Small intestine (tissue), 16 donors: ENCODE results near the gene CSRP2. TPM values are rescaled to one million over a fixed set of nuclear protein-coding genes. Genes with fewer than 3 reads are reported as not detected.

Source experiments
- DNase-seq, 2 donors: peaks; one replicate each; pipeline versions ENCODE4 v3.0.0 to v3.0.0-alpha.2; 2013
- FAIRE-seq: peaks from 2 replicates; lab custom pipeline; 2012; peaks lifted over from hg19 to GRCh38; lab: Jason Lieb, UNC
- H3K27ac ChIP-seq, 3 donors: one replicate each; pipeline ENCODE4 v1.5.1; 2013; ENCODE audit warnings: low read length in 2 of 3, mild to moderate bottlenecking in 2 of 3, control low read depth in 1 of 3, inconsistent platforms in 1 of 3, low read depth in 1 of 3, moderate library complexity in 1 of 3
- H3K27me3 ChIP-seq, 3 donors: one replicate each; pipeline ENCODE4 v1.6.1; 2013; ENCODE audit warnings: low read length in 3 of 3, inconsistent platforms in 1 of 3; ENCODE audit not compliant: control insufficient read depth in 3 of 3, insufficient read depth in 3 of 3
- H3K36me3 ChIP-seq, 3 donors: one replicate each; pipeline ENCODE4 v1.6.1; 2013; ENCODE audit warnings: low read length in 3 of 3, inconsistent platforms in 1 of 3, low read depth in 1 of 3, mild to moderate bottlenecking in 1 of 3, moderate library complexity in 1 of 3; ENCODE audit not compliant: control insufficient read depth in 3 of 3, insufficient read depth in 2 of 3
- H3K4me1 ChIP-seq, 3 donors: one replicate each; pipeline ENCODE4 v1.6.1; 2013; ENCODE audit warnings: low read length in 2 of 3, inconsistent platforms in 1 of 3, low read depth in 1 of 3, mild to moderate bottlenecking in 1 of 3, moderate library complexity in 1 of 3; ENCODE audit not compliant: control insufficient read depth in 3 of 3, insufficient read depth in 2 of 3
- H3K4me3 ChIP-seq, 3 donors: one replicate each; pipeline ENCODE4 v1.5.1; 2013; ENCODE audit warnings: low read length in 3 of 3, control low read depth in 1 of 3, inconsistent platforms in 1 of 3, low read depth in 1 of 3, mild to moderate bottlenecking in 1 of 3, moderate library complexity in 1 of 3
- H3K9me3 ChIP-seq, 2 donors: one replicate each; pipeline ENCODE4 v1.6.1; 2013; ENCODE audit warnings: low read depth in 1 of 2, low read length in 1 of 2; ENCODE audit not compliant: control insufficient read depth in 2 of 2, insufficient read depth in 1 of 2
- WGBS, 3 donors: extraction: QIAGEN DNeasy Blood & Tissue Kit; methylation state at CpG; one replicate each; pipeline ENCODE4 v1.1.7; 2013; 5-methylcytosine and 5-hydroxymethylcytosine counted together
- long read RNA-seq, 10 donors: transcript quantifications; one replicate each; lab custom pipeline, GENCODE V29; 2026
- polyA plus RNA-seq, 4 donors: library from polyadenylated mRNA; stranded (reverse) in 3 of 4; unstranded in 1 of 4; fragments of 200-250 nt in 3 of 4; fragments of 120-200 nt in 1 of 4; gene quantifications; one replicate each; pipeline versions ENCODE4 v1.2.1 to v1.2.3, GENCODE V29; 2013
- donor health status: healthy with polysubstance abuse.
- donor health status: control.
- donor health status: control.
- donor health status: Bipolar disorder and iron deficiency.
- donor health status: healthy.

CSRP2 gene
- polyA plus RNA-seq = 10 to 100 TPM in 3 of 4 donors, 1 to 10 TPM in 1; 1.8 to 40.1 (median 12.6) TPM
- long read RNA-seq, donor 1, transcript CSRP2-201 (6 exons, 943 nt) = major isoform, 25 of 29 reads
- long read RNA-seq, donor 1, partial matches to known transcripts = 0 of 29 reads
- long read RNA-seq, donor 1, other reads (novel, unspliced or antisense) = 0 of 29 reads
- long read RNA-seq, donor 2, full-length matches to known transcripts = 6 of 6 reads
- long read RNA-seq, donor 2, partial matches to known transcripts = 0 of 6 reads
- long read RNA-seq, donor 2, other reads (novel, unspliced or antisense) = 0 of 6 reads
- long read RNA-seq, donor 3, full-length matches to known transcripts = 14 of 14 reads
- long read RNA-seq, donor 3, partial matches to known transcripts = 0 of 14 reads
- long read RNA-seq, donor 3, other reads (novel, unspliced or antisense) = 0 of 14 reads
- long read RNA-seq, donor 4, full-length matches to known transcripts = 1 of 1 reads
- long read RNA-seq, donor 4, partial matches to known transcripts = 0 of 1 reads
- long read RNA-seq, donor 4, other reads (novel, unspliced or antisense) = 0 of 1 reads
- long read RNA-seq, donor 5, full-length matches to known transcripts = 9 of 9 reads
- long read RNA-seq, donor 5, partial matches to known transcripts = 0 of 9 reads
- long read RNA-seq, donor 5, other reads (novel, unspliced or antisense) = 0 of 9 reads
- long read RNA-seq, donor 6, transcript CSRP2-201 (6 exons, 943 nt) = major isoform, 7 of 7 reads
- long read RNA-seq, donor 6, partial matches to known transcripts = 0 of 7 reads
- long read RNA-seq, donor 6, other reads (novel, unspliced or antisense) = 0 of 7 reads
- long read RNA-seq, donor 7 = 0 reads
- long read RNA-seq, donor 8, transcript CSRP2-201 (6 exons, 943 nt) = major isoform, 6 of 6 reads
- long read RNA-seq, donor 8, partial matches to known transcripts = 0 of 6 reads
- long read RNA-seq, donor 8, other reads (novel, unspliced or antisense) = 0 of 6 reads
- long read RNA-seq, donor 9, full-length matches to known transcripts = 3 of 3 reads
- long read RNA-seq, donor 9, partial matches to known transcripts = 0 of 3 reads
- long read RNA-seq, donor 9, other reads (novel, unspliced or antisense) = 0 of 3 reads
- long read RNA-seq, donor 10, full-length matches to known transcripts = 46 of 46 reads
- long read RNA-seq, donor 10, partial matches to known transcripts = 0 of 46 reads
- long read RNA-seq, donor 10, other reads (novel, unspliced or antisense) = 0 of 46 reads

GRCh38 chr12:76878899-76879709, at the start of gene CSRP2:
Gene CSRP2 (minus strand): TSS chr12:76879019. CDS start chr12:76866260, 12,759 bp downstream.
- FAIRE-seq = no peak
- Histone ChIP-seq H3K27ac (peak within 1 kb of the TSS in 2 of 3 donors; percentile 76 to 94), H3K36me3 (no peaks in the 10 kb centered on the region), H3K4me3 (peak within 1 kb of the TSS; percentile 35 to 80 (median 72)), H3K9me3 (no peaks in the 10 kb centered on the region), H3K4me1 (peaks cover 2 to 10% (median 2%) of the 10 kb centered on the region in 3 donors), H3K27me3 (peaks cover 0 to 19% (median 4%) of the 10 kb centered on the region in 3 donors)
- peak; percentile 87 to 90 for DNase-seq
- 1 to 5% (median 1%) methylated on average over 43 to 71 of the region's 71 CpGs for WGBS, 3 donors

- Histone ChIP-seq H3K27ac (no peak overlapping the region), H3K4me3 (no peak overlapping the region), H3K36me3 (no peaks in the 10 kb centered on the region), H3K9me3 (no peaks in the 10 kb centered on the region), H3K4me1 (no peaks in the 10 kb centered on the region), H3K27me3 (peaks cover 0 to 3% (median 0%) of the 10 kb centered on the region in 3 donors)
- peak; percentile 21 to 36 for DNase-seq
- no peak for FAIRE-seq
- 71 to 73% (median 72%) methylated on average over 2 of the region's 2 CpGs for WGBS, 3 donors
These were observed 48.5 kb upstream of the CSRP2 start for GRCh38 chr12:76927170-76927784.

- no peak for FAIRE-seq
- no peak overlapping the region for H3K4me3 ChIP-seq
- no peaks in the 10 kb centered on the region for H3K9me3 ChIP-seq
- no peak overlapping the region for H3K27ac ChIP-seq
- DNase-seq = no peak
- 62 to 83% (median 74%) methylated on average over 1 of the region's 1 CpG for WGBS, 3 donors
- no peaks in the 10 kb centered on the region for H3K27me3 ChIP-seq
- H3K4me1 ChIP-seq = no peaks in the 10 kb centered on the region
- no peaks in the 10 kb centered on the region for H3K36me3 ChIP-seq
These were observed 46.3 kb upstream of the CSRP2 start for GRCh38 chr12:76925135-76925534.

- 59 to 67% (median 65%) methylated on average over 2 of the region's 2 CpGs for WGBS, 3 donors
- Histone ChIP-seq H3K4me1 (no peaks in the 10 kb centered on the region), H3K9me3 (no peaks in the 10 kb centered on the region), H3K27me3 (no peaks in the 10 kb centered on the region), H3K4me3 (no peak overlapping the region), H3K27ac (no peak overlapping the region), H3K36me3 (no peaks in the 10 kb centered on the region)
- FAIRE-seq (no peak), DNase-seq (no peak)
These were observed 44.0 kb upstream of the CSRP2 start for GRCh38 chr12:76922866-76923265.

GRCh38 chr12:76921891-76922664, 43.3 kb upstream of the CSRP2 start:
- Histone ChIP-seq H3K9me3 (no peaks in the 10 kb centered on the region), H3K27me3 (no peaks in the 10 kb centered on the region), H3K27ac (no peak overlapping the region), H3K4me3 (no peak overlapping the region), H3K36me3 (no peaks in the 10 kb centered on the region), H3K4me1 (no peaks in the 10 kb centered on the region)
- FAIRE-seq (no peak), DNase-seq (no peak)
- 75 to 79% (median 78%) methylated on average over 6 of the region's 6 CpGs for WGBS, 3 donors

- DNase-seq (no peak), FAIRE-seq (no peak)
- Histone ChIP-seq H3K9me3 (no peaks in the 10 kb centered on the region), H3K4me3 (no peak overlapping the region), H3K27me3 (no peaks in the 10 kb centered on the region), H3K27ac (no peak overlapping the region), H3K4me1 (no peaks in the 10 kb centered on the region), H3K36me3 (no peaks in the 10 kb centered on the region)
- WGBS, 3 donors = 66 to 75% (median 69%) methylated on average over 2 of the region's 2 CpGs
These were observed 42.3 kb upstream of the CSRP2 start for GRCh38 chr12:76921100-76921471.
